Activated gamma-delta T cell treated with Interleukin-2 at 50 U/mL for 16 hours (primary cell): ENCODE measurements around the gene NEUROG3.
"Not testable (repeated sequence)": the region's sequence is repeated elsewhere in the genome, so short reads cannot be mapped to it uniquely, and the experiment has no call there.

Source experiments
- DNase-seq: peaks from one replicate; pipeline ENCODE4 v3.0.0-alpha.2; 2020

The NEUROG3 gene

GRCh38 chr10:69570050-69570816, 3.0 kb downstream of the NEUROG3 start:
- no peak for DNase-seq

GRCh38 chr10:69569396-69569934, 3.8 kb downstream of the NEUROG3 start:
- DNase-seq: no peak

GRCh38 chr10:69568472-69569395, 4.5 kb downstream of the NEUROG3 start:
- no peak for DNase-seq

- DNase-seq: no peak
Measured at GRCh38 chr10:69567920-69568319, 5.3 kb downstream of the NEUROG3 start.

GRCh38 chr10:69562731-69563254, 10.4 kb downstream of the NEUROG3 start:
- no peak for DNase-seq

GRCh38 chr10:69559525-69559924, 13.7 kb downstream of the NEUROG3 start:
- no peak for DNase-seq

GRCh38 chr10:69558559-69558958, 14.7 kb downstream of the NEUROG3 start:
- peak; percentile 16 for DNase-seq

- no peak for DNase-seq
Measured at GRCh38 chr10:69554611-69555010, 18.6 kb downstream of the NEUROG3 start.

GRCh38 chr10:69553328-69553727, 19.9 kb downstream of the NEUROG3 start:
- DNase-seq: no peak

- DNase-seq: no peak
Measured at GRCh38 chr10:69552268-69552667, 21.0 kb downstream of the NEUROG3 start.

- no peak for DNase-seq
Measured at GRCh38 chr10:69549959-69550358, 23.3 kb downstream of the NEUROG3 start.

GRCh38 chr10:69541463-69541862, 31.8 kb downstream of the NEUROG3 start:
- DNase-seq: no peak

- no peak for DNase-seq
Measured at GRCh38 chr10:69538461-69538860, 34.8 kb downstream of the NEUROG3 start.

GRCh38 chr10:69537449-69537848, 35.8 kb downstream of the NEUROG3 start:
- no peak for DNase-seq

- DNase-seq: not testable (repeated sequence)
Measured at GRCh38 chr10:69536521-69536920, 36.7 kb downstream of the NEUROG3 start.

- DNase-seq: no peak
Measured at GRCh38 chr10:69533658-69534057, 39.6 kb downstream of the NEUROG3 start.

GRCh38 chr10:69527961-69528360, 45.3 kb downstream of the NEUROG3 start:
- no peak for DNase-seq
